SK-N-SH (cell line): ENCODE data around the gene SETD5. TPM values are rescaled to one million over a fixed set of nuclear protein-coding genes. Genes with fewer than 3 reads are reported as not detected.

Experiments used
- CTCF ChIA-PET: fragments of 300-600, 350-600 bp; formaldehyde crosslinking; extraction: SDS; loops from one replicate; lab custom pipeline; 2021; lab: Yijun Ruan, JAX
- POLR2A ChIA-PET: fragments of 350-600 bp; sonication (Branson Sonifier 250); formaldehyde crosslinking; extraction: SDS; loops from one replicate; lab custom pipeline; 2020; ENCODE audit warnings: antibody characterized with exemption, inconsistent platforms; lab: Yijun Ruan, JAX
- DNase-seq: peaks from one replicate; pipeline ENCODE4 v3.0.0; 2012
- H2AFZ ChIP-seq: fragments of 200-600 bp; sonication (generic); 2 replicates; pipeline ENCODE4 v1.8.1; 2016; ENCODE audit warnings: antibody characterized with exemption, mild to moderate bottlenecking, low read depth
- H3F3A ChIP-seq: fragments of 200-600 bp; sonication (generic); replicated peaks from 2 replicates; pipeline ENCODE3; 2016; ENCODE audit warnings: antibody characterized with exemption, mild to moderate bottlenecking; ENCODE audit not compliant: insufficient read depth
- H3K27ac ChIP-seq, 2 experiments: fragments of 200-500 bp in 1 of 2; fragments of 200-600 bp in 1 of 2; sonication (Bioruptor generic) in 1 of 2; sonication (generic), shearing (Covaris generic) in 1 of 2; 2 replicates each; pipeline versions ENCODE4 v1.5.1 to v1.6.1; 2014 to 2016; ENCODE audit warnings: low read depth in 2 of 2, inconsistent platforms in 1 of 2, low read length in 1 of 2, mild to moderate bottlenecking in 1 of 2, mixed read lengths in 1 of 2
- H3K27me3 ChIP-seq: fragments of 200-600 bp; sonication (generic), shearing (Covaris generic); 2 replicates; pipeline ENCODE4 v1.6.1; 2016; ENCODE audit warnings: mixed run types; ENCODE audit not compliant: insufficient read depth
- H3K36me3 ChIP-seq, 2 experiments: fragments of 200-500 bp in 1 of 2; fragments of 200-600 bp in 1 of 2; sonication (Bioruptor generic) in 1 of 2; sonication (generic) in 1 of 2; replicated peaks in 1 of 2; 2 replicates each; pipeline versions ENCODE3 to v1.5.1; 2014 to 2016; ENCODE audit warnings: low read length in 1 of 2, mild to moderate bottlenecking in 1 of 2; ENCODE audit not compliant: insufficient read depth in 2 of 2, control insufficient read depth in 1 of 2
- H3K4me1 ChIP-seq, 2 experiments: fragments of 200-500 bp in 1 of 2; fragments of 200-600 bp in 1 of 2; sonication (Bioruptor generic) in 1 of 2; sonication (generic), shearing (Covaris generic) in 1 of 2; 2 replicates each; pipeline versions ENCODE4 v1.5.1 to v1.6.1; 2014 to 2016; ENCODE audit warnings: low read depth in 1 of 2, low read length in 1 of 2, mixed run types in 1 of 2; ENCODE audit not compliant: insufficient read depth in 2 of 2, control insufficient read depth in 1 of 2
- H3K4me2 ChIP-seq: fragments of 200-600 bp; sonication (generic), shearing (Covaris generic); 2 replicates; pipeline ENCODE4 v1.6.1; 2017; ENCODE audit warnings: mixed run types
- H3K4me3 ChIP-seq, 2 experiments: fragments of 200-500 bp in 1 of 2; fragments of 200-600 bp in 1 of 2; sonication (Bioruptor generic) in 1 of 2; sonication (generic), shearing (Covaris generic) in 1 of 2; 2 replicates each; pipeline versions ENCODE4 v1.5.1 to v1.8.1; 2014 to 2016; ENCODE audit warnings: low read depth in 2 of 2, inconsistent platforms in 1 of 2, low read length in 1 of 2, mild to moderate bottlenecking in 1 of 2, mixed read lengths in 1 of 2, moderate library complexity in 1 of 2
- H3K79me2 ChIP-seq: fragments of 200-600 bp; sonication (generic); 2 replicates; pipeline ENCODE4 v1.8.1; 2017; ENCODE audit warnings: mild to moderate bottlenecking; ENCODE audit not compliant: insufficient read depth
- H3K9ac ChIP-seq: fragments of 200-600 bp; sonication (generic); 2 replicates; pipeline ENCODE4 v1.6.1; 2017; ENCODE audit warnings: mixed run types
- H3K9me2 ChIP-seq: fragments of 200-600 bp; sonication (generic); 2 replicates; pipeline ENCODE4 v1.6.1; 2017; ENCODE audit warnings: mixed run types
- H3K9me3 ChIP-seq: fragments of 200-600 bp; sonication (generic); 2 replicates; pipeline ENCODE4 v1.6.1; 2017; ENCODE audit warnings: mixed run types, mild to moderate bottlenecking, moderate library complexity
- H4K20me1 ChIP-seq: fragments of 200-600 bp; sonication (generic); 2 replicates; pipeline ENCODE4 v1.6.1; 2017; ENCODE audit warnings: mild to moderate bottlenecking, mixed run types; ENCODE audit not compliant: insufficient read depth
- CTCF ChIP-seq: fragments of 200-600 bp; sonication (generic); IDR thresholded peaks from 2 replicates; pipeline ENCODE4 v1.6.1; 2017; ENCODE audit warnings: antibody characterized with exemption, mild to moderate bottlenecking, moderate library complexity
- EZH2phosphoT487 ChIP-seq: fragments of 200-600 bp; sonication (generic); IDR thresholded peaks from 2 replicates; pipeline ENCODE4 v1.6.1; 2017; ENCODE audit warnings: low read depth, mixed run types, mild to moderate bottlenecking, antibody characterized with exemption, moderate library complexity, borderline replicate concordance
- FOSL2 ChIP-seq: IDR thresholded peaks from 2 replicates; pipeline ENCODE4 v1.4.0; 2012; ENCODE audit warnings: low read depth, mild to moderate bottlenecking, moderate library complexity, borderline replicate concordance
- FOXJ3 ChIP-seq: sonication (generic); formaldehyde crosslinking; IDR thresholded peaks from 2 replicates; pipeline ENCODE4 v1.5.1; 2020; ENCODE audit warnings: mild to moderate bottlenecking, missing genetic modification reagents
- FOXM1 ChIP-seq: IDR thresholded peaks from 2 replicates; pipeline ENCODE4 v1.4.0; 2012; ENCODE audit warnings: low read depth, mild to moderate bottlenecking
- GABPA ChIP-seq: IDR thresholded peaks from 2 replicates; pipeline ENCODE4 v1.4.0; 2012; ENCODE audit warnings: low read depth, mild to moderate bottlenecking
- GATA2 ChIP-seq: sonication (generic); formaldehyde crosslinking; IDR thresholded peaks from 2 replicates; pipeline ENCODE4 v1.5.0; 2020; ENCODE audit warnings: mild to moderate bottlenecking, missing genetic modification reagents
- JUND ChIP-seq: IDR thresholded peaks from 2 replicates; pipeline ENCODE4 v1.4.0; 2012
- MXI1 ChIP-seq: IDR thresholded peaks from 2 replicates; pipeline ENCODE4 v1.6.1; 2012; ENCODE audit warnings: mild to moderate bottlenecking, low read depth, low read length, improper control_type of control experiment
- NFIC ChIP-seq: IDR thresholded peaks from 2 replicates; pipeline ENCODE4 v1.4.0; 2012; ENCODE audit warnings: borderline replicate concordance
- RAD21 ChIP-seq: IDR thresholded peaks from 2 replicates; pipeline ENCODE4 v1.6.1; 2012; ENCODE audit warnings: mild to moderate bottlenecking, low read length
- REST ChIP-seq: IDR thresholded peaks from 2 replicates; pipeline ENCODE4 v1.6.1; 2012; ENCODE audit warnings: mild to moderate bottlenecking, low read depth, low read length, moderate library complexity
- RFX5 ChIP-seq: IDR thresholded peaks from 2 replicates; pipeline ENCODE4 v1.6.1; 2012; ENCODE audit warnings: mild to moderate bottlenecking, improper control_type of control experiment, low read length
- RXRA ChIP-seq: IDR thresholded peaks from 2 replicates; pipeline ENCODE4 v1.4.0; 2012; ENCODE audit warnings: low read depth, mild to moderate bottlenecking, borderline replicate concordance
- SIN3A ChIP-seq: IDR thresholded peaks from 2 replicates; pipeline ENCODE4 v1.6.1; 2012; ENCODE audit warnings: low read depth, mild to moderate bottlenecking, low read length, moderate library complexity, borderline replicate concordance
- TAF1 ChIP-seq: IDR thresholded peaks from 2 replicates; pipeline ENCODE4 v1.6.1; 2012; ENCODE audit warnings: low read depth, mild to moderate bottlenecking, low read length, moderate library complexity, borderline replicate concordance
- TCF12 ChIP-seq: IDR thresholded peaks from 2 replicates; pipeline ENCODE4 v1.4.0; 2012
- ZBTB33 ChIP-seq: IDR thresholded peaks from 2 replicates; pipeline ENCODE4 v1.4.0; 2012; ENCODE audit warnings: low read depth, borderline replicate concordance
- WGBS: methylation state at CpG from one replicate; pipeline ENCODE4 v1.1.6; 2017; ENCODE audit warnings: low lambda C conversion rate; 5-methylcytosine and 5-hydroxymethylcytosine counted together
- polyA plus RNA-seq, 3 experiments: library from polyadenylated mRNA; depleted of rRNA; stranded (reverse); fragments of >200 nt; gene quantifications; 2 replicates each; pipeline ENCODE4 v1.2.3, GENCODE V29; 2012
- TF ChIP-seq, protein P1 (sequence below): IDR thresholded peaks from 2 replicates; pipeline ENCODE4 v1.4.0; 2012; ENCODE audit warnings: low read depth
- TF ChIP-seq, protein P2 (sequence below): fragments of 150-350 bp; IDR thresholded peaks from 2 replicates; pipeline ENCODE4 v1.6.1; 2017; ENCODE audit warnings: antibody characterized with exemption, low read length, low read depth, borderline replicate concordance
- TF ChIP-seq, protein P3 (sequence below): IDR thresholded peaks from 2 replicates; pipeline ENCODE4 v1.4.0; 2012; ENCODE audit warnings: low read depth, borderline replicate concordance

Gene SETD5
- polyA plus RNA-seq, 1 of the 3 experiments (the other 2 are of a cell fraction): 32.3 TPM

GRCh38 chr3:9399337-9399703, 1.9 kb downstream of the SETD5 start (continued):
- TF ChIP-seq EZH2phosphoT487: no peak
- TF ChIP-seq FOSL2: no peak

DNA sequence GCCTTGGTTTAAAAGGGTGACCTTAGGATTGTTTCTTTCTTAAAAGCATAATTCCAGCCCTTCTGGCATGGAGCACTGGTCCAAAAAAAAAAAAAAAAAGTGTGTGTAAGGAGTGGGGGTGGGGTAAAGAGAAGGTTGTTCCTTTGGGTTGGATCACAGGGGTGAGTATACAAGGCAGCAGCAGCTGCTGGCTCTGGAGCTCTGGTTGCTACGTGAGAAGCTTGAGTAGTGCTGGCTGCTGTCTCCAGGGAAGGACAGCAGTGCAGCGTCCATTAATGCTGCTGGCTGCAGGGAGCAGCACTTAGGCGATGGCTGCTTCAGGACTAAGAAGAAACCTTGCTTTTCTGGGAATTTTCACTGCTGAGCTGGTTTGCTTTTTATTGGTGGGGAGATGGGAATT, 2.3 kb downstream of the SETD5 start:
- 0% methylated on average over 2 of the region's 3 CpGs for WGBS
- DNase-seq: peak; percentile 63
- peak overlapping the region; percentile 100 for H3K9ac ChIP-seq
- peaks cover 47 to 53% of the 10 kb centered on the region in 2 experiments; a peak in 3 of 4 replicates for H3K4me1 ChIP-seq
- peak overlapping the region; percentile 98 for H3K4me3 ChIP-seq
- peaks cover 56% of the 10 kb centered on the region for H3F3A ChIP-seq
- peaks cover 7 to 9% of the 10 kb centered on the region in 2 experiments for H3K36me3 ChIP-seq
- no peaks in the 10 kb centered on the region for H3K27me3 ChIP-seq
- ChIA-PET POLR2A (interaction anchor here (0.9 to 1.0 kb wide), 2 partner anchors 9 to 37 kb away, joined by 3 to 5 read pairs; partner anchors contain the start of gene THUMPD3), CTCF (interaction anchor here (0.6 to 1.3 kb wide), 5 partner anchors 17 to 412 kb away, joined by 3 to 6 read pairs (median 3); no protein-coding TSS in a partner anchor)
- no peaks in the 10 kb centered on the region for H3K9me2 ChIP-seq
- H3K4me2 ChIP-seq: peak overlapping the region; percentile 94
- H4K20me1 ChIP-seq: peaks cover 76% of the 10 kb centered on the region
- H2AFZ ChIP-seq: no peak overlapping the region
- peak overlapping the region; percentile 95 to 99 for H3K27ac ChIP-seq
- H3K79me2 ChIP-seq: peaks cover 87% of the 10 kb centered on the region
- H3K9me3 ChIP-seq: no peaks in the 10 kb centered on the region
- TF ChIP-seq EZH2phosphoT487 (no peak), JUND (no peak), TCF12 (no peak; the same call in 1 of the 2 replicates), RFX5 (peak; percentile 65), ZBTB33 (no peak), FOXJ3 (CRISPR knock-in tag) (no peak), REST (no peak), SIN3A (peak; percentile 77; the same call in 1 of the 2 replicates), NFIC (no peak), TAF1 (no peak; the same call in 1 of the 2 replicates), GATA2 (CRISPR knock-in tag) (no peak), FOXM1 (no peak), GABPA (no peak), RXRA (no peak), MXI1 (peak; percentile 83), RAD21 (peak; percentile 36; the same call in 1 of the 2 replicates), CTCF (peak; percentile 25; the same call in 1 of the 2 replicates)
- TF ChIP-seq, protein P1, sequence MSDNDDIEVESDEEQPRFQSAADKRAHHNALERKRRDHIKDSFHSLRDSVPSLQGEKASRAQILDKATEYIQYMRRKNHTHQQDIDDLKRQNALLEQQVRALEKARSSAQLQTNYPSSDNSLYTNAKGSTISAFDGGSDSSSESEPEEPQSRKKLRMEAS: peak; percentile 59
- TF ChIP-seq, protein P2, sequence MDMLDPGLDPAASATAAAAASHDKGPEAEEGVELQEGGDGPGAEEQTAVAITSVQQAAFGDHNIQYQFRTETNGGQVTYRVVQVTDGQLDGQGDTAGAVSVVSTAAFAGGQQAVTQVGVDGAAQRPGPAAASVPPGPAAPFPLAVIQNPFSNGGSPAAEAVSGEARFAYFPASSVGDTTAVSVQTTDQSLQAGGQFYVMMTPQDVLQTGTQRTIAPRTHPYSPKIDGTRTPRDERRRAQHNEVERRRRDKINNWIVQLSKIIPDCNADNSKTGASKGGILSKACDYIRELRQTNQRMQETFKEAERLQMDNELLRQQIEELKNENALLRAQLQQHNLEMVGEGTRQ: no peak
- TF ChIP-seq, protein P3, sequence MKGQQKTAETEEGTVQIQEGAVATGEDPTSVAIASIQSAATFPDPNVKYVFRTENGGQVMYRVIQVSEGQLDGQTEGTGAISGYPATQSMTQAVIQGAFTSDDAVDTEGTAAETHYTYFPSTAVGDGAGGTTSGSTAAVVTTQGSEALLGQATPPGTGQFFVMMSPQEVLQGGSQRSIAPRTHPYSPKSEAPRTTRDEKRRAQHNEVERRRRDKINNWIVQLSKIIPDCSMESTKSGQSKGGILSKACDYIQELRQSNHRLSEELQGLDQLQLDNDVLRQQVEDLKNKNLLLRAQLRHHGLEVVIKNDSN: no peak
